Vagina (tissue), 2 donors: ENCODE results near the gene DRD4.

Source experiments
- CTCF ChIP-seq, 3 experiments: fragments of 450-650 bp in 2 of 3; fragments of 200-600 bp in 1 of 3; sonication (generic) in 1 of 3; IDR thresholded peaks; one replicate each; pipeline ENCODE4 v1.5.1; 2017 to 2019; ENCODE audit warnings: antibody characterized with exemption in 3 of 3, mild to moderate bottlenecking in 2 of 3, moderate library complexity in 2 of 3
- POLR2A ChIP-seq, 2 donors: fragments of 450-650 bp; IDR thresholded peaks; one replicate each; pipeline ENCODE4 v1.6.1; 2017; ENCODE audit warnings: antibody characterized with exemption in 2 of 2, mild to moderate bottlenecking in 2 of 2, moderate library complexity in 2 of 2
- POLR2AphosphoS5 ChIP-seq, 2 donors: sonication (generic); formaldehyde crosslinking; IDR thresholded peaks; one replicate each; pipeline ENCODE4 v1.9.0; 2017; ENCODE audit warnings: antibody characterized with exemption in 2 of 2, mild to moderate bottlenecking in 2 of 2, low read depth in 1 of 2; ENCODE audit not compliant: insufficient read depth in 1 of 2

- no peak for TF ChIP-seq CTCF (IDR thresholded peaks at IDR 0.05)
- no peak for TF ChIP-seq POLR2AphosphoS5 (IDR thresholded peaks at IDR 0.05; ENCODE audit: insufficient read depth in 1 of 2, low read depth in 1 of 2)
- TF ChIP-seq POLR2A (IDR thresholded peaks at IDR 0.05), result no peak
These were observed 194 bp downstream of the DRD4 start for GRCh38 chr11:637333-637592.
